ENCODE results near the gene NUDT15. TPM values are rescaled to one million over a fixed set of nuclear protein-coding genes. Genes with fewer than 3 reads are reported as not detected.
"Not testable (repeated sequence)": the region's sequence is repeated elsewhere in the genome, so short reads cannot be mapped to it uniquely, and the experiment has no call there.

Gene NUDT15
- total RNA-seq, 1 experiment from 2014 or later = 42.1 TPM

- no peak for DNase-seq (ENCODE audit: low read depth)
Observed at GRCh38 chr13:48042894-48043293, 5.4 kb downstream of the NUDT15 start.

- no peak for DNase-seq (ENCODE audit: low read depth)
Observed at GRCh38 chr13:48043789-48044503, 6.4 kb downstream of the NUDT15 start.

GRCh38 chr13:48050550-48050949 lies 13.0 kb downstream of the NUDT15 start:
- no peak for DNase-seq (ENCODE audit: low read depth)

- no peak for DNase-seq (ENCODE audit: low read depth)
Observed at GRCh38 chr13:48054601-48055000, 17.1 kb downstream of the NUDT15 start.

- DNase-seq (ENCODE audit: low read depth) = no peak
Observed at GRCh38 chr13:48055712-48056111, 18.2 kb downstream of the NUDT15 start.

GRCh38 chr13:48058536-48058935 lies 21.0 kb downstream of the NUDT15 start:
- DNase-seq (ENCODE audit: low read depth) = not testable (repeated sequence)

- DNase-seq (ENCODE audit: low read depth) = not testable (repeated sequence)
Observed at GRCh38 chr13:48059951-48060350, 22.4 kb downstream of the NUDT15 start.

GRCh38 chr13:48066310-48066989 lies 28.9 kb downstream of the NUDT15 start:
- DNase-seq (ENCODE audit: low read depth) = no peak

GRCh38 chr13:48068036-48068435 lies 30.5 kb downstream of the NUDT15 start:
- DNase-seq (ENCODE audit: low read depth) = no peak

- DNase-seq (ENCODE audit: low read depth) = no peak
Observed at GRCh38 chr13:48068952-48069351, 31.4 kb downstream of the NUDT15 start.

- no peak for DNase-seq (ENCODE audit: low read depth)
Observed at GRCh38 chr13:48069573-48069972, 32.0 kb downstream of the NUDT15 start.

- no peak for DNase-seq (ENCODE audit: low read depth)
Observed at GRCh38 chr13:48070942-48071341, 33.4 kb downstream of the NUDT15 start.

GRCh38 chr13:48072304-48072703 lies 34.8 kb downstream of the NUDT15 start:
- DNase-seq (ENCODE audit: low read depth) = no peak

GRCh38 chr13:48072787-48073186 lies 35.3 kb downstream of the NUDT15 start:
- no peak for DNase-seq (ENCODE audit: low read depth)

GRCh38 chr13:48074006-48074405 lies 36.5 kb downstream of the NUDT15 start:
- no peak for DNase-seq (ENCODE audit: low read depth)

GRCh38 chr13:48078251-48078656 lies 40.7 kb downstream of the NUDT15 start:
- no peak for DNase-seq (ENCODE audit: low read depth)

- no peak for DNase-seq (ENCODE audit: low read depth)
Observed at GRCh38 chr13:48081739-48082138, 44.2 kb downstream of the NUDT15 start.

- DNase-seq (ENCODE audit: low read depth) = no peak
Observed at GRCh38 chr13:48086272-48086671, 48.7 kb downstream of the NUDT15 start.

- no peak for DNase-seq (ENCODE audit: low read depth)
Observed at GRCh38 chr13:48093588-48093987, 56.1 kb downstream of the NUDT15 start.

- no peak for DNase-seq (ENCODE audit: low read depth)
Observed at GRCh38 chr13:48094404-48094780, 56.9 kb downstream of the NUDT15 start.

GRCh38 chr13:48094781-48095502 lies 57.4 kb downstream of the NUDT15 start, which contains the start of gene MED4:
TSS of gene MED4 (minus strand) at chr13:48095104. CDS start at chr13:48095078, 26 bp downstream.
- peak; percentile 93 for DNase-seq (ENCODE audit: low read depth)

GRCh38 chr13:48096670-48097069 lies 59.1 kb downstream of the NUDT15 start:
- DNase-seq (ENCODE audit: low read depth) = no peak
